DOHH2 (cell line): Measurements from ENCODE around the gene TMEM187.

Source experiments
- CTCF ChIP-seq: fragments of 200-600 bp; sonication (generic); IDR thresholded peaks from one replicate; pipeline ENCODE4 v1.5.1; 2014; ENCODE audit warnings: antibody characterized with exemption, mild to moderate bottlenecking, low read depth, low read length; ENCODE audit not compliant: poor library complexity, severe bottlenecking
- EZH2phosphoT487 ChIP-seq: fragments of 200-600 bp; sonication (generic); IDR thresholded peaks from 2 replicates; pipeline ENCODE4 v1.6.1; 2017; ENCODE audit warnings: borderline replicate concordance, mild to moderate bottlenecking, antibody characterized with exemption, low read length, moderate library complexity, mixed read lengths

GRCh38 chrX:153971124-153971449 lies 1.5 kb upstream of the TMEM187 start:
- no peak for TF ChIP-seq CTCF
- TF ChIP-seq EZH2phosphoT487: no peak
